H1 (cell line): ENCODE measurements around the gene MGMT. TPM values are rescaled to one million over a fixed set of nuclear protein-coding genes. Genes with fewer than 3 reads are reported as not detected.
A peak's percentile ranks its signal among the peaks of the same experiment; 100 is the strongest.

Source experiments
- CTCF ChIA-PET: fragments of 300-600 bp; sonication (Branson Sonifier 250); formaldehyde crosslinking; loops from one replicate; lab custom pipeline; 2021; ENCODE audit not compliant: partially characterized antibody; lab: Charles Lee
- POLR2A ChIA-PET: fragments of 300-600 bp; sonication (Branson Sonifier 250); formaldehyde crosslinking; loops from one replicate; lab custom pipeline; 2021; ENCODE audit warnings: inconsistent platforms; ENCODE audit not compliant: partially characterized antibody; lab: Charles Lee
- DNase-seq, 2 experiments: peaks; one replicate each; pipeline versions ENCODE4 v3.0.0 to v3.0.0-alpha.2; 2010 to 2022; ENCODE audit warnings: low spot score in 2 of 2, low read depth in 1 of 2, mixed read lengths in 1 of 2
- FAIRE-seq: peaks from 2 replicates; lab custom pipeline; 2011; peaks lifted over from hg19 to GRCh38; lab: Jason Lieb, UNC
- H2AFZ ChIP-seq: 2 replicates; pipeline ENCODE4 v1.8.1; 2012; ENCODE audit warnings: low read length, inconsistent platforms
- H2AK5ac ChIP-seq: 2 replicates; pipeline ENCODE4 v1.6.1; 2013; ENCODE audit warnings: low read depth, low read length
- H2BK120ac ChIP-seq: replicated peaks from 2 replicates; pipeline ENCODE3; 2013; ENCODE audit warnings: low read depth, low read length, inconsistent platforms
- H2BK12ac ChIP-seq: 2 replicates; pipeline ENCODE4 v1.6.1; 2013; ENCODE audit warnings: low read depth, low read length
- H2BK15ac ChIP-seq: 2 replicates; pipeline ENCODE4 v1.6.1; 2013; ENCODE audit warnings: low read length
- H2BK20ac ChIP-seq: 2 replicates; pipeline ENCODE4 v1.6.1; 2013; ENCODE audit warnings: low read length
- H2BK5ac ChIP-seq: 2 replicates; pipeline ENCODE4 v1.6.1; 2013; ENCODE audit warnings: low read depth, low read length
- H3K14ac ChIP-seq: 2 replicates; pipeline ENCODE4 v1.6.1; 2013; ENCODE audit warnings: inconsistent platforms; ENCODE audit not compliant: insufficient read length
- H3K18ac ChIP-seq: 2 replicates; pipeline ENCODE4 v1.6.1; 2013; ENCODE audit warnings: low read length; ENCODE audit errors: extremely low read depth
- H3K23ac ChIP-seq: 2 replicates; pipeline ENCODE4 v1.6.1; 2013; ENCODE audit warnings: inconsistent platforms; ENCODE audit not compliant: insufficient read length
- H3K23me2 ChIP-seq: 2 replicates; pipeline ENCODE4 v1.6.1; 2013; ENCODE audit warnings: low read depth, low read length
- H3K27ac ChIP-seq: 2 replicates; pipeline ENCODE4 v1.6.1; 2011; ENCODE audit warnings: low read depth, low read length, inconsistent platforms
- H3K27me3 ChIP-seq, 4 experiments: replicated peaks in 1 of 4; 1 replicate in 1 of 4; 2 replicates in 3 of 4; pipeline versions ENCODE4 v1.6.1 to v1.8.1; 2011 to 2013; ENCODE audit warnings: low read length in 3 of 4, mild to moderate bottlenecking in 3 of 4, inconsistent platforms in 2 of 4, mixed read lengths in 2 of 4, moderate library complexity in 1 of 4; ENCODE audit not compliant: control insufficient read depth in 3 of 4, insufficient read depth in 3 of 4; ENCODE audit errors: extremely low read depth in 1 of 4
- H3K36me3 ChIP-seq, 4 experiments: 2 replicates each; pipeline versions ENCODE4 v1.6.1 to v1.8.1; 2011 to 2013; ENCODE audit warnings: mild to moderate bottlenecking in 4 of 4, low read length in 3 of 4, moderate library complexity in 2 of 4, control low read depth in 1 of 4, inconsistent platforms in 1 of 4; ENCODE audit not compliant: insufficient read depth in 4 of 4, control insufficient read depth in 2 of 4
- H3K4ac ChIP-seq: replicated peaks from 2 replicates; pipeline ENCODE3; 2013; ENCODE audit warnings: low read length, low read depth, mixed read lengths, inconsistent platforms; ENCODE audit not compliant: insufficient read length
- H3K4me1 ChIP-seq, 4 experiments: replicated peaks in 1 of 4; 1 replicate in 1 of 4; 2 replicates in 3 of 4; pipeline versions ENCODE4 v1.6.1 to v1.8.1; 2011 to 2013; ENCODE audit warnings: low read length in 3 of 4, inconsistent platforms in 2 of 4, mixed read lengths in 1 of 4; ENCODE audit not compliant: insufficient read depth in 4 of 4, control insufficient read depth in 3 of 4
- H3K4me2 ChIP-seq, 2 experiments: 2 replicates each; pipeline versions ENCODE4 v1.6.1 to v1.8.1; 2011 to 2013; ENCODE audit warnings: low read depth in 2 of 2, low read length in 2 of 2, control low read depth in 1 of 2, inconsistent platforms in 1 of 2, mild to moderate bottlenecking in 1 of 2; ENCODE audit not compliant: insufficient read depth in 1 of 2
- H3K4me3 ChIP-seq, 4 experiments: fragments of 200-600, 300-600 bp in 1 of 4; sonication (generic), shearing (Covaris generic), sonication (Bioruptor Twin) in 1 of 4; 2 replicates each; pipeline versions ENCODE4 v1.5.1 to v1.8.1; 2011 to 2016; ENCODE audit warnings: low read length in 4 of 4, low read depth in 3 of 4, control low read depth in 2 of 4, inconsistent platforms in 2 of 4, mild to moderate bottlenecking in 2 of 4, mixed read lengths in 1 of 4, moderate library complexity in 1 of 4; ENCODE audit not compliant: insufficient read depth in 2 of 4; ENCODE audit errors: extremely low read depth in 1 of 4
- H3K56ac ChIP-seq: replicated peaks from 2 replicates; pipeline ENCODE3; 2013; ENCODE audit warnings: low read depth, mild to moderate bottlenecking, mixed read lengths, low read length, inconsistent platforms; ENCODE audit not compliant: insufficient read length
- H3K79me1 ChIP-seq: 2 replicates; pipeline ENCODE4 v1.6.1; 2013; ENCODE audit warnings: low read depth, low read length, control low read depth
- H3K79me2 ChIP-seq, 2 experiments: 2 replicates each; pipeline versions ENCODE4 v1.6.1 to v1.8.1; 2012 to 2013; ENCODE audit warnings: low read length in 2 of 2, mild to moderate bottlenecking in 2 of 2, inconsistent platforms in 1 of 2; ENCODE audit not compliant: insufficient read depth in 2 of 2, control insufficient read depth in 1 of 2
- H3K9ac ChIP-seq, 4 experiments: replicated peaks in 1 of 4; 1 replicate in 1 of 4; 2 replicates in 3 of 4; pipeline versions ENCODE4 v1.6.1 to v1.8.1; 2011 to 2013; ENCODE audit warnings: low read depth in 3 of 4, low read length in 3 of 4, control low read depth in 2 of 4, mild to moderate bottlenecking in 2 of 4, moderate library complexity in 2 of 4, inconsistent platforms in 1 of 4; ENCODE audit errors: extremely low read depth in 1 of 4
- H3K9me3 ChIP-seq, 2 experiments: 2 replicates each; pipeline versions ENCODE4 v1.6.1 to v1.8.1; 2012 to 2013; ENCODE audit warnings: mild to moderate bottlenecking in 2 of 2, moderate library complexity in 2 of 2, control low read depth in 1 of 2, inconsistent platforms in 1 of 2, low read depth in 1 of 2, low read length in 1 of 2, mixed read lengths in 1 of 2; ENCODE audit not compliant: insufficient read depth in 2 of 2
- H4K20me1 ChIP-seq, 2 experiments: replicated peaks in 1 of 2; 2 replicates each; pipeline versions ENCODE3 to v1.8.1; 2011 to 2013; ENCODE audit warnings: inconsistent platforms in 2 of 2, low read length in 2 of 2, mild to moderate bottlenecking in 1 of 2; ENCODE audit not compliant: insufficient read depth in 2 of 2, control insufficient read depth in 1 of 2
- H4K5ac ChIP-seq: 2 replicates; pipeline ENCODE4 v1.6.1; 2013; ENCODE audit warnings: low read length, low read depth, mixed read lengths, inconsistent platforms; ENCODE audit not compliant: insufficient read length
- H4K8ac ChIP-seq: 2 replicates; pipeline ENCODE4 v1.8.0; 2013; ENCODE audit warnings: mild to moderate bottlenecking, moderate library complexity, low read length, inconsistent platforms; ENCODE audit not compliant: insufficient read depth; ENCODE audit errors: extremely low read depth
- H4K91ac ChIP-seq: replicated peaks from 2 replicates; pipeline ENCODE3; 2013; ENCODE audit warnings: low read length, mixed read lengths, inconsistent platforms; ENCODE audit not compliant: insufficient read length
- BACH1 ChIP-seq: IDR thresholded peaks from 2 replicates; pipeline ENCODE4 v1.6.1; 2012; ENCODE audit warnings: low read length, improper control_type of control experiment
- BRCA1 ChIP-seq: IDR thresholded peaks from 2 replicates; pipeline ENCODE4 v1.6.1; 2012; ENCODE audit warnings: low read depth, low read length, improper control_type of control experiment
- EGR1 ChIP-seq: IDR thresholded peaks from 2 replicates; pipeline ENCODE4 v1.6.1; 2011; ENCODE audit warnings: low read depth, low read length, borderline replicate concordance
- JUND ChIP-seq: IDR thresholded peaks from 2 replicates; pipeline ENCODE4 v1.6.1; 2011; ENCODE audit warnings: mild to moderate bottlenecking, improper control_type of control experiment, low read length
- RBBP5 ChIP-seq: IDR thresholded peaks from 2 replicates; pipeline ENCODE4 v1.7.1; 2012; ENCODE audit warnings: low read depth, mild to moderate bottlenecking, inconsistent platforms, low read length, moderate library complexity, borderline replicate concordance
- RFX5 ChIP-seq: IDR thresholded peaks from 2 replicates; pipeline ENCODE4 v1.6.1; 2011; ENCODE audit warnings: low read depth, low read length, improper control_type of control experiment, borderline replicate concordance
- RNF2 ChIP-seq: fragments of 200-900, 300-1000 bp; sonication (generic); IDR thresholded peaks from 2 replicates; pipeline ENCODE4 v1.7.1; 2016; ENCODE audit warnings: borderline replicate concordance, low read depth, mild to moderate bottlenecking, antibody characterized with exemption, low read length; ENCODE audit not compliant: poor library complexity, severe bottlenecking; ENCODE audit errors: missing control alignments
- SIN3A ChIP-seq, 2 experiments: IDR thresholded peaks in 1 of 2; conservative IDR thresholded peaks in 1 of 2; 2 replicates each; pipeline ENCODE4 v1.6.1; 2011 to 2012; ENCODE audit warnings: low read length in 2 of 2, improper control_type of control experiment in 1 of 2, low read depth in 1 of 2, mild to moderate bottlenecking in 1 of 2
- SUZ12 ChIP-seq: fragments of 200-600 bp; sonication (generic); IDR thresholded peaks from 2 replicates; pipeline ENCODE4 v1.6.1; 2012; ENCODE audit warnings: mild to moderate bottlenecking, inconsistent platforms, low read length, moderate library complexity, mixed read lengths
- WGBS, 2 experiments: shearing (Covaris generic) in 1 of 2; methylation state at CpG; one replicate each; pipeline versions ENCODE4 v1.1.6 to v1.1.7; 2013 to 2015; ENCODE audit warnings: low lambda C conversion rate in 2 of 2, mixed read lengths in 2 of 2, inconsistent platforms in 1 of 2, low coverage in 1 of 2, missing lambda C conversion rate in 1 of 2; ENCODE audit not compliant: insufficient replicate concordance in 2 of 2, insufficient coverage in 1 of 2, insufficient read length in 1 of 2; ENCODE audit errors: extremely low coverage in 1 of 2, missing lambda C conversion rate in 1 of 2; 5-methylcytosine and 5-hydroxymethylcytosine counted together
- polyA plus RNA-seq, 7 experiments: library from polyadenylated mRNA; depleted of rRNA in 3 of 7; stranded (reverse) in 5 of 7; unstranded in 2 of 7; fragments of >200 nt in 5 of 7; fragments of 200-250 nt in 2 of 7; gene quantifications; 1 replicate in 5 of 7; 2 replicates in 1 of 7; 4 replicates in 1 of 7; pipeline versions ENCODE4 v1.2.1 to v1.2.3, GENCODE V29; 2011 to 2013; ENCODE audit warnings: missing spikeins in 2 of 7, mixed read lengths in 2 of 7
- total RNA-seq: library from RNA; stranded (reverse); fragmentation: NEBNext Ultra II Directional; extraction: Animal tissue kit (Norgen Biotek cat#: 25700); gene quantifications from 2 replicates; pipeline ENCODE4 v1.2.1, GENCODE V29; 2021
- TF ChIP-seq, protein P1 (sequence below): IDR thresholded peaks from 2 replicates; pipeline ENCODE4 v1.6.1; 2012; ENCODE audit warnings: low read length, inconsistent platforms

Gene MGMT
- total and polyA plus RNA-seq, 2 of the 8 experiments (the other 6 are each of a cell fraction or from before 2014, with no cell fraction given) = 9.9 to 10.7 TPM

DNA sequence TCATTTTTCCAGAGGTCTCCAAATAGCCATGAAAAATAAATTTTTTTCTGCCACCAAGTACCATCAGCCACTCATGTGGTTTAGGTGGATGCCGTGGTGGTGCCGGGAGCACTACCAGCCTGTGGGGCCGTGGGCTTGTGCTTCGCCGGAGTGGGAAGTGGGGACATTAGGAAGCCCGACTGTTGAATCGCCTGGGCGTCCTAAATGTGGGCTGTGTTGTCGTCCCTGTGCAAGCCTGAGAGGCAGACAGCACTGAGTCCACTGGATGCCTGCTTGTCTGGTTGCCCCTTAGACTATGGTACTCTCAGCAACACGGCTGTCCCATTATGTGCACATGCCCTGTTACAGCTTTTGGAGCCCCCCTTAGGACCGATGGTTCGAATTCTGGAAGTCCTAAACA is 59.9 kb downstream of the MGMT start:
- Histone ChIP-seq H3K9me3 (no peaks in the 10 kb centered on the region), H3K27ac (no peak overlapping the region), H4K8ac (no peak overlapping the region), H4K5ac (no peak overlapping the region), H4K91ac (no peak overlapping the region), H3K4me2 (no peak overlapping the region), H2BK20ac (no peak overlapping the region), H2BK12ac (0 out of 2 replicates have a peak overlapping the region, but pooled peaks have one; percentile 68), H3K23me2 (no peaks in the 10 kb centered on the region), H4K20me1 (no peaks in the 10 kb centered on the region), H2BK120ac (no peak overlapping the region), H3K79me1 (no peaks in the 10 kb centered on the region; the same call in 1 of the 2 replicates), H3K18ac (no peak overlapping the region), H2BK5ac (no peak overlapping the region), H3K36me3 (no peaks in the 10 kb centered on the region), H3K4me1 (peaks cover 0 to 15% (median 11%) of the 10 kb centered on the region in 4 experiments; a peak in 6 of 7 replicates), H2AFZ (no peak overlapping the region), H3K79me2 (no peaks in the 10 kb centered on the region), H3K56ac (no peak overlapping the region), H3K4me3 (no peak overlapping the region), H2AK5ac (no peak overlapping the region), H3K9ac (no peak overlapping the region), H3K23ac (no peak overlapping the region), H3K4ac (no peak overlapping the region), H2BK15ac (no peak overlapping the region), H3K27me3 (no peaks in the 10 kb centered on the region), H3K14ac (no peak overlapping the region)
- POLR2A ChIA-PET = no interaction called here
- no peak for FAIRE-seq
- DNase-seq = no peak
- CTCF ChIA-PET = no interaction called here
- WGBS, 2 experiments = 93% methylated on average over 12 of the region's 12 CpGs; no CpG with 5 or more reads in 1 of the 2 experiments
- TF ChIP-seq RFX5 (no peak), RNF2 (no peak), JUND (no peak), BACH1 (no peak), EGR1 (no peak), RBBP5 (no peak), BRCA1 (no peak), SIN3A (conservative IDR thresholded peaks at IDR 0.05 in 1 of 2, IDR thresholded peaks at IDR 0.05 in 1 of 2; ENCODE audit: low read depth in 1 of 2, low read length in 2 of 2) (no peak), SUZ12 (no peak)
- TF ChIP-seq, protein P1, sequence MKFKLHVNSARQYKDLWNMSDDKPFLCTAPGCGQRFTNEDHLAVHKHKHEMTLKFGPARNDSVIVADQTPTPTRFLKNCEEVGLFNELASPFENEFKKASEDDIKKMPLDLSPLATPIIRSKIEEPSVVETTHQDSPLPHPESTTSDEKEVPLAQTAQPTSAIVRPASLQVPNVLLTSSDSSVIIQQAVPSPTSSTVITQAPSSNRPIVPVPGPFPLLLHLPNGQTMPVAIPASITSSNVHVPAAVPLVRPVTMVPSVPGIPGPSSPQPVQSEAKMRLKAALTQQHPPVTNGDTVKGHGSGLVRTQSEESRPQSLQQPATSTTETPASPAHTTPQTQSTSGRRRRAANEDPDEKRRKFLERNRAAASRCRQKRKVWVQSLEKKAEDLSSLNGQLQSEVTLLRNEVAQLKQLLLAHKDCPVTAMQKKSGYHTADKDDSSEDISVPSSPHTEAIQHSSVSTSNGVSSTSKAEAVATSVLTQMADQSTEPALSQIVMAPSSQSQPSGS = no peak
